VCaP (cell line): ENCODE results near the gene PIKFYVE.

Experiments used
- H3K27ac ChIP-seq: fragments of 450-650 bp; 2 replicates; pipeline ENCODE4 v1.5.1; 2017
- TF ChIP-seq, protein P1 (sequence below): fragments of 450-650 bp; conservative IDR thresholded peaks from 2 replicates; pipeline ENCODE4 v1.5.1; 2017; ENCODE audit warnings: mild to moderate bottlenecking, moderate library complexity

Gene PIKFYVE

DNA sequence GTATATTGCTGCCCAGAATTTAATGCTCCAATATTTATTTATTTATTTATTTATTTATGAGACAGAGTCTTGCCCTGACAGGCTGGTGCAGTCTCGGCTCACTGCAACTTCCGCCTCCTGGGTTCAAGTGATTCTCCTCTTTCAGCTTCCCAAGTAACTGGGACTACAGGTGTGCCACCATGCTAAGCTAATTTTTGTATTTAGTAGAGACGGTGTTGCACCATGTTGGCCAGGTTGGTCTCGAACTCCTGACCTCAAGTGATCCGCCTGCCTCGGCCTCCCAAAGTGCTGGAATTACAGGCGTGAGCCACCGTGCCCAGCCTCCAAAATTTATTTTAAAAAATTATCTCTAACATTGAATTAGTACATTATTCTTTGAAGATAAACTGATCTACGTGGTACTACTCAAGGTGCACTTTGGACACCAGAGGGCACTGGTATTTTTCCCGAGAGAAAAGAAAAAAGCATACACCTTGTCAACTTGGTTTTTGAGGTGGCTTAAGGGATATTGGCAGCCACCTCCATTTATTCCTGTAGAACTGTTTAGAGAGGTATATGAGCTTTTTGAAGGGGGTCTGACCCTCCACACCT is 9.8 kb upstream of the PIKFYVE start:
- H3K27ac ChIP-seq: peak overlapping the region; percentile 99
- TF ChIP-seq, protein P1, sequence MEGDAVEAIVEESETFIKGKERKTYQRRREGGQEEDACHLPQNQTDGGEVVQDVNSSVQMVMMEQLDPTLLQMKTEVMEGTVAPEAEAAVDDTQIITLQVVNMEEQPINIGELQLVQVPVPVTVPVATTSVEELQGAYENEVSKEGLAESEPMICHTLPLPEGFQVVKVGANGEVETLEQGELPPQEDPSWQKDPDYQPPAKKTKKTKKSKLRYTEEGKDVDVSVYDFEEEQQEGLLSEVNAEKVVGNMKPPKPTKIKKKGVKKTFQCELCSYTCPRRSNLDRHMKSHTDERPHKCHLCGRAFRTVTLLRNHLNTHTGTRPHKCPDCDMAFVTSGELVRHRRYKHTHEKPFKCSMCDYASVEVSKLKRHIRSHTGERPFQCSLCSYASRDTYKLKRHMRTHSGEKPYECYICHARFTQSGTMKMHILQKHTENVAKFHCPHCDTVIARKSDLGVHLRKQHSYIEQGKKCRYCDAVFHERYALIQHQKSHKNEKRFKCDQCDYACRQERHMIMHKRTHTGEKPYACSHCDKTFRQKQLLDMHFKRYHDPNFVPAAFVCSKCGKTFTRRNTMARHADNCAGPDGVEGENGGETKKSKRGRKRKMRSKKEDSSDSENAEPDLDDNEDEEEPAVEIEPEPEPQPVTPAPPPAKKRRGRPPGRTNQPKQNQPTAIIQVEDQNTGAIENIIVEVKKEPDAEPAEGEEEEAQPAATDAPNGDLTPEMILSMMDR: peak; percentile 63

DNA sequence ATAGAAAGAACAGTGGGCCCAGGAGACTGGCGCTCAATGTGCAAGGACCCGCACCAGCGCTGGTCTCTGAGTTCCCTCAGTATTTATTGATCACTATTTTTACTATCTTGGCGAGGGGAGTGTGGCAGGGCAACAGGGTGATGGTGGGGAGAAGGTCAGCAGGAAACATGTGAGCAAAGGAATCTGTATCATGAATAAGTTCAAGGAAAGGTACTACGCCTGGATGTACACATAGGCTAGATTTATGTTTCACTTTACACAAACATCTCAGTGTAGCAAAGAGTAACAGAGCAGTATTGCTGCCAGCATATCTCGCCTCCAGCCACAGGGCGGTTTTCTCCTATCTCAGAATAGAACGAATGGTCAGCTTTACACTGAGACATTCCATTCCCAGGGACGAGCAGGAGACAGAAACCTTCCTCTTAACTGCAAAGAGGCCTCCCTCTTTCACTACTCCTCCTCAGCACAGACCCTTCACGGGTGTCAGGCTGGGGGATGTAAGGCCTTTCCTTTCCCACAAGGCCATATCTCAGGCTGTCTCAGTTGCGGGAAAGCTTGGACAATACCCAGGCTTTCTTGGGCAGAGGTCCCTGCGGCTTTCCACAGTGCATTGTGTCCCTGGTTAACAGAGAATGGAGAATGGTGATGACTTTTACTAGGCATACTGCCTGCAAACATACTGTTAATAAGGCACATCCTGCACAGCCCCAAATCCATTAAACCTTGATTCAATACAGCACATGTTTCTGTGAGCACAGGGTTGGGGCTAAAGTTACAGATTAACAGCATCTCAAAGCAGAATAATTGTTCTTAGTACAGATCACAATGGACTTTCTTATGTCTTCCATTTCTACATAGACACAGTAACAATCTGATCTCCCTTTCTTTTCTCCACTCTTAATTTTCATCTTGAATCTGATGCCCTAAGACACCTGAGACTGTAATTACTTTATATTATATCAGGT is 8.9 kb upstream of the PIKFYVE start:
- peak overlapping the region; percentile 99 for H3K27ac ChIP-seq

DNA sequence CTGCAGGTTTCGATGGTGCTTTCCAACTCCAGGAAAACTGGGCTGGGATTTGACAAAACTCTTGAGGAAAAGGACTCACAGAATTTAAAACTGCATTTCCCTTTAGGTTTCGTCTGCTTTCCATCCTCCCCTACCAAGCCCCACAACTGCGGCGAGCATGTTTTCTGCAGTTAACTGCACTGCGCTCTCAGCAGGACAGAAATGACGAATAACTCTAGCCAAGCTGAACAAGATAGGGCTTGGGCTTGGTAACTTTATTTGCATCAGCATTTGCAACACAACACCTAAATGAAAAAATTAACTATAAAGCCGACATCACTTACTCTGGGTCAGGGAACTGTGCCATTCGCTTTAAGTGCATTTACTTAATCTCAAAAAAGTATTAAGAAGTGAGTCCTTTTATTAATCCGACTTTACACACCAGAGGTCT is 669 bp upstream of the PIKFYVE start:
- peak overlapping the region; percentile 90 for H3K27ac ChIP-seq

DNA sequence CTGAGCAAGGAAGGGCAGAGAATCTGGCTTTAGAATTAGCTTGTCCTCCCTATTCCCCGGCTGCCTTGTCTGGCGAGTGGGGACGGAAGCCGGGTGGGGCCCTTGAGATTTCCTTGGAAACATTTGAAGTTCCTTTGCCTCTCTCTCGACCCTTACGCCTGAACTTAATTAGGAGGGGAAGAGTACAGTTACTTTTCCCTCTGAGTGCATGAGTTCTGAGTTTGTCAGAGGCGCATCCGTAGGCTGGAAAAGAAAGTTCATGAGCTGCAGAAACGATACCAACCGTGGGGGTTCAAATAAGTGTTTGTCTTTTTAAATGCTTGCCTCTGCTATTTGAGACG is 468 bp downstream of the PIKFYVE start:
- TF ChIP-seq, protein P1: no peak
- peak overlapping the region; percentile 90 for H3K27ac ChIP-seq

More for the DNA sequence above, 669 bp upstream of the PIKFYVE start:
- TF ChIP-seq, protein P1: no peak

DNA sequence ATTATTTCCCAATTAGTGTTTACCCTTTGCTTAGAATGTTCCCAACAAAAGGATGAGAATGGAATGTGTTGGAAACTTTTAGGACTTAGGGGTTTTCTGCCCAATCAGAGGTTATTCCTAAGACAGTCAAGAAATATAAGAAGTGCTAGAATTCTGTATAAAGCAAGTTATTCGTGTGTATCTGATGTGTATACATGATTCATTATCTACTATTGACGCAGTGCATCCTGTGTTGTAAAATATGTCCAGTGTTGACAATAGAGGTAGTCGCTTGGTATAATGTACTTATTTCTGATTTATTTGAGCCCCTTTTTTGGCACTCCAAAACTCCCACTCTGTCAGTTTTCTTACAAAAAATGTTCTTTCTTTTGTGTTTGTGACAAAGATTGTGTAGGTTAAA is 881 bp downstream of the PIKFYVE start:
- TF ChIP-seq, protein P1: no peak
- H3K27ac ChIP-seq: peak overlapping the region; percentile 90

DNA sequence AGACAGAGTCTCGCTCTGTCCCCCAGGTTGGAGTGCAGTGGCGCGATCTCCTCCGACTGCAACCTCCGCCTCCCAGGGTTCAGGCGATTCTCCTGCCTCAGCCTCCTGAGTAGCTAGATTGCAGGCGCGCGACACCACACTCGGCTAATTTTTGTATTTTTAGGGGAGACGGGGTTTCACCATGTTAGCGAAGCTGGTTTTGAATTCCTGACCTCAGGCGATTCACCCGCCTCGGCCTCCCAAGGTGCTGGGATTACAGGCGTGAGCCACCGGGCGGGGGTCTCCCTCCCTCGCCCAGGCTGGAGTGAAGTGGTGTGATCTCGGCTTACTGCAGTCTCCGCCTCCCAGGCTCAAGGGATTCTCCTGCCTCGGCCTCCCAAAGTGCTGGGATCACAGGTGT is 1.5 kb downstream of the PIKFYVE start:
- H3K27ac ChIP-seq: peak overlapping the region; percentile 90

DNA sequence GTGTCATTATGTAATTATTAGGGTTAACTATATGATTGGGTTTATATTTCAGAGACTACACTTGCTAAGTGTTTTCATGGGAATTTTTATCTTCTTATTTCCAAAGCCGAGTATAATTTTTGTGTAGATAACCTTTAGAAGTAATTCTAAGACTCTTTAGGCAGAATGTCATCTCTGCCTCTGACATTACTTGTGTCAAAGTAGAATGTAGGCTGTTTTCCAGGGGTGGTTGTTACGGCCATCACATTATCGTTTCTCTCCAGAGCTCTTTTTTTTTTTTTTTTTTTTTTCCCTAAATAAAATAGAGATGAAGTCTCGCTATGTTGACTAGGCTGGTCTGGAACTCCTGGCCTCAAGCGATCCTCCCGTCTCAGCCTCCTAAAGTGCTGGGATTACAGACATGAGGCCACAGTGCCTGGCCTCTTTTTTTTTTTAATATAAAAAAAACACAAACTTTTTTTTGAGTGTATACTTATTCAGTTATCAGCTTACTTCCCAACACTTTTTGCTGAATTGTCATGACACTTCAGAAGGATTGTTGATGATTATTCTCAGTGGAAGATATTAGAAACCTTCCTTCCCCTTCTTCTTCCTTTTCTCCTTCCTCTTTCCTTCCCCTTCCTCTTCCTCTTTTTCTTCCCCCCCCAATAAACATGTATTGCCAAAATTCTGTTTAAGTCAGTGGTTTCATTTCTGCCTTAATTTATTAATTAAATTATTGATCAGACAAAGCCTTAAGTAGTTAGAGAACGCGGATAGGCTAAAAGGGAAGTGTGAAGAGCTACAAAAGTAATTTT is 2.3 kb downstream of the PIKFYVE start:
- TF ChIP-seq, protein P1: no peak
- peak overlapping the region; percentile 90 for H3K27ac ChIP-seq

DNA sequence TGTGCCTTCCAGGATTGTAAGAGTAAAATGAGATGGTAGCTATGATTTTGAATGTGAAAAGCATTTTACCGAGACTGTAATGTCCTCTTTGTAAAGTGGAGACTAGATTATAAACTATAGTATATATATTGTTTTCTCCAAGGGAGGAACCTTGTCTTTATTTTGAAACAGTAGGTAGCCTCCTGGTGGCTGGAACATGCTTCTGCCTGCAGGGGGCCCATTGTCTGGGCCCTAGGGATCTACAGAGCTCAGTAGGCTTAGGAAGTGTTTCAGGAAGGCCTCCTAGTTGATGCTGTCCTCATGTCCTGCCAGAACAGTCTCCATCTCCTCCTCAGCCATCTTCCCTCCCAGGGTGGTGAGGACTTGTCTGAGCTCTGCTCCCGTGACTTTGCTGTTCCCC is 3.0 kb downstream of the PIKFYVE start:
- no peak overlapping the region for H3K27ac ChIP-seq
- TF ChIP-seq, protein P1: no peak
